Hindlimb muscle (tissue), 1 donor: ENCODE measurements around the gene PIGW. TPM values are rescaled to one million over a fixed set of nuclear protein-coding genes. Genes with fewer than 3 reads are reported as not detected.
"Not testable (repeated sequence)": the region's sequence is repeated elsewhere in the genome, so short reads cannot be mapped to it uniquely, and the experiment has no call there.

Source experiments
- DNase-seq: peaks from one replicate; pipeline ENCODE4 v3.0.0-alpha.2; 2013
- polyA plus RNA-seq: library from polyadenylated mRNA; unstranded; fragments of 120-200 nt; gene quantifications from one replicate; pipeline ENCODE4 v1.2.1, GENCODE V29; 2013; ENCODE audit not compliant: insufficient read length

Gene PIGW
- polyA plus RNA-seq: 8.0 TPM

GRCh38 chr17:36534840-36535668 lies at the start of gene PIGW, which contains the start of gene MYO19:
Gene PIGW, plus strand, starts transcription at chr17:36534987. Its CDS starts 2,115 bp downstream, at chr17:36537102.
Gene MYO19, minus strand, starts transcription at chr17:36534868. Its CDS starts 2,330 bp downstream, at chr17:36532538.
- DNase-seq: peak; percentile 91

- DNase-seq: no peak
These were observed 49.8 kb upstream of the PIGW start for GRCh38 chr17:36485027-36485426.

- no peak for DNase-seq
These were observed 49.0 kb upstream of the PIGW start for GRCh38 chr17:36485805-36486203.

- DNase-seq: peak; percentile 95
These were observed 48.3 kb upstream of the PIGW start, which contains the start of gene ZNHIT3 for GRCh38 chr17:36486204-36487194. Gene ZNHIT3, plus strand, starts transcription at chr17:36486681. Its CDS starts 19 bp downstream, at chr17:36486700.

GRCh38 chr17:36493956-36494355 lies 40.8 kb upstream of the PIGW start:
- no peak for DNase-seq

GRCh38 chr17:36494674-36495073 lies 40.1 kb upstream of the PIGW start:
- DNase-seq: no peak

GRCh38 chr17:36495076-36495578 lies 39.7 kb upstream of the PIGW start:
- DNase-seq: no peak

- no peak for DNase-seq
These were observed 38.6 kb upstream of the PIGW start for GRCh38 chr17:36496018-36496789.

- DNase-seq: no peak
These were observed 36.6 kb upstream of the PIGW start for GRCh38 chr17:36498155-36498554.

- no peak for DNase-seq
These were observed 36.1 kb upstream of the PIGW start for GRCh38 chr17:36498560-36499300.

- DNase-seq: no peak
These were observed 34.0 kb upstream of the PIGW start for GRCh38 chr17:36500745-36501225.

- no peak for DNase-seq
These were observed 33.4 kb upstream of the PIGW start for GRCh38 chr17:36501351-36501750.

GRCh38 chr17:36501963-36502362 lies 32.8 kb upstream of the PIGW start:
- DNase-seq: no peak

- DNase-seq: no peak
These were observed 31.2 kb upstream of the PIGW start for GRCh38 chr17:36503456-36504155.

- no peak for DNase-seq
These were observed 30.6 kb upstream of the PIGW start for GRCh38 chr17:36504156-36504545.

GRCh38 chr17:36505171-36505570 lies 29.6 kb upstream of the PIGW start:
- no peak for DNase-seq

GRCh38 chr17:36506249-36506826 lies 28.4 kb upstream of the PIGW start:
- DNase-seq: no peak

- DNase-seq: no peak
These were observed 28.0 kb upstream of the PIGW start for GRCh38 chr17:36506831-36507230.

- DNase-seq: no peak
These were observed 27.5 kb upstream of the PIGW start for GRCh38 chr17:36507266-36507665.

GRCh38 chr17:36508439-36508838 lies 26.3 kb upstream of the PIGW start:
- DNase-seq: not testable (repeated sequence)
